Measurements from ENCODE around the gene RBL2.

Gene RBL2

GRCh38 chr16:53504665-53505064 is 70.4 kb downstream of the RBL2 start:
- Histone ChIP-seq H3K36me3 (ENCODE audit: insufficient read depth, insufficient read length, low read length) (no peaks in the 10 kb centered on the region), H3K9ac (ENCODE audit: insufficient read length, low read depth) (peak overlapping the region; percentile 87), H3K4me1 (ENCODE audit: insufficient read depth, insufficient read length) (peaks cover 8% of the 10 kb centered on the region), H3K4me3 (ENCODE audit: insufficient read length, low read depth) (peak overlapping the region; percentile 5), H3K27me3 (ENCODE audit: insufficient read depth, insufficient read length) (peaks cover 14% of the 10 kb centered on the region), H3K9me3 (ENCODE audit: insufficient read depth, low read length) (no peaks in the 10 kb centered on the region)
- no peak for DNase-seq (ENCODE audit: low read depth, low spot score)
- TF ChIP-seq ZNF274 (IDR thresholded peaks at IDR 0.05; ENCODE audit: low read depth, low read length) (no peak), YY1 (IDR thresholded peaks at IDR 0.05; ENCODE audit: insufficient read depth, insufficient read length) (no peak)

GRCh38 chr16:53506254-53506653 is 72.0 kb downstream of the RBL2 start:
- Histone ChIP-seq H3K9ac (ENCODE audit: insufficient read length, low read depth) (no peak overlapping the region), H3K9me3 (ENCODE audit: insufficient read depth, low read length) (no peaks in the 10 kb centered on the region), H3K36me3 (ENCODE audit: insufficient read depth, insufficient read length, low read length) (no peaks in the 10 kb centered on the region), H3K27me3 (ENCODE audit: insufficient read depth, insufficient read length) (peaks cover 14% of the 10 kb centered on the region), H3K4me3 (ENCODE audit: insufficient read length, low read depth) (no peak overlapping the region), H3K4me1 (ENCODE audit: insufficient read depth, insufficient read length) (peaks cover 6% of the 10 kb centered on the region)
- no peak for DNase-seq (ENCODE audit: low read depth, low spot score)
- no peak for TF ChIP-seq SUZ12 (IDR thresholded peaks at IDR 0.05; ENCODE audit: extremely low read depth, insufficient read depth, insufficient read length)
- TF ChIP-seq ZNF274 (IDR thresholded peaks at IDR 0.05; ENCODE audit: low read depth, low read length) = no peak
- no peak for TF ChIP-seq YY1 (IDR thresholded peaks at IDR 0.05; ENCODE audit: insufficient read depth, insufficient read length)

- Histone ChIP-seq H3K4me3 (ENCODE audit: insufficient read length, low read depth) (no peak overlapping the region), H3K36me3 (ENCODE audit: insufficient read depth, insufficient read length, low read length) (no peaks in the 10 kb centered on the region), H3K9me3 (ENCODE audit: insufficient read depth, low read length) (no peaks in the 10 kb centered on the region), H3K4me1 (ENCODE audit: insufficient read depth, insufficient read length) (peaks cover 6% of the 10 kb centered on the region), H3K27me3 (ENCODE audit: insufficient read depth, insufficient read length) (peaks cover 2% of the 10 kb centered on the region), H3K9ac (ENCODE audit: insufficient read length, low read depth) (no peak overlapping the region)
- DNase-seq (ENCODE audit: low read depth, low spot score) = no peak
- TF ChIP-seq ZNF274 (IDR thresholded peaks at IDR 0.05; ENCODE audit: low read depth, low read length) (no peak), SUZ12 (IDR thresholded peaks at IDR 0.05; ENCODE audit: extremely low read depth, insufficient read depth, insufficient read length) (no peak), YY1 (IDR thresholded peaks at IDR 0.05; ENCODE audit: insufficient read depth, insufficient read length) (no peak)
Observed at GRCh38 chr16:53507464-53508179, 73.4 kb downstream of the RBL2 start.

GRCh38 chr16:53509906-53510703 is 75.8 kb downstream of the RBL2 start:
- TF ChIP-seq ZNF274 (IDR thresholded peaks at IDR 0.05; ENCODE audit: low read depth, low read length) (no peak), YY1 (IDR thresholded peaks at IDR 0.05; ENCODE audit: insufficient read depth, insufficient read length) (no peak), SUZ12 (IDR thresholded peaks at IDR 0.05; ENCODE audit: extremely low read depth, insufficient read depth, insufficient read length) (no peak)
- Histone ChIP-seq H3K36me3 (ENCODE audit: insufficient read depth, insufficient read length, low read length) (no peaks in the 10 kb centered on the region), H3K9ac (ENCODE audit: insufficient read length, low read depth) (no peak overlapping the region), H3K9me3 (ENCODE audit: insufficient read depth, low read length) (peaks cover 11% of the 10 kb centered on the region; the same call in 1 of the 2 replicates), H3K27me3 (ENCODE audit: insufficient read depth, insufficient read length) (no peaks in the 10 kb centered on the region), H3K4me3 (ENCODE audit: insufficient read length, low read depth) (no peak overlapping the region), H3K4me1 (ENCODE audit: insufficient read depth, insufficient read length) (peaks cover 4% of the 10 kb centered on the region)
- DNase-seq (ENCODE audit: low read depth, low spot score) = peak; percentile 75

GRCh38 chr16:53510704-53511070 is 76.4 kb downstream of the RBL2 start:
- Histone ChIP-seq H3K4me3 (ENCODE audit: insufficient read length, low read depth) (no peak overlapping the region), H3K4me1 (ENCODE audit: insufficient read depth, insufficient read length) (peaks cover 4% of the 10 kb centered on the region), H3K36me3 (ENCODE audit: insufficient read depth, insufficient read length, low read length) (no peaks in the 10 kb centered on the region), H3K27me3 (ENCODE audit: insufficient read depth, insufficient read length) (no peaks in the 10 kb centered on the region), H3K9ac (ENCODE audit: insufficient read length, low read depth) (no peak overlapping the region), H3K9me3 (ENCODE audit: insufficient read depth, low read length) (peaks cover 11% of the 10 kb centered on the region; the same call in 1 of the 2 replicates)
- DNase-seq (ENCODE audit: low read depth, low spot score) = no peak
- no peak for TF ChIP-seq ZNF274 (IDR thresholded peaks at IDR 0.05; ENCODE audit: low read depth, low read length)
- TF ChIP-seq SUZ12 (IDR thresholded peaks at IDR 0.05; ENCODE audit: extremely low read depth, insufficient read depth, insufficient read length) = no peak
- TF ChIP-seq YY1 (IDR thresholded peaks at IDR 0.05; ENCODE audit: insufficient read depth, insufficient read length) = no peak

GRCh38 chr16:53511084-53511402 is 76.8 kb downstream of the RBL2 start:
- Histone ChIP-seq H3K4me1 (ENCODE audit: insufficient read depth, insufficient read length) (peaks cover 4% of the 10 kb centered on the region), H3K36me3 (ENCODE audit: insufficient read depth, insufficient read length, low read length) (no peaks in the 10 kb centered on the region), H3K27me3 (ENCODE audit: insufficient read depth, insufficient read length) (no peaks in the 10 kb centered on the region), H3K4me3 (ENCODE audit: insufficient read length, low read depth) (no peak overlapping the region), H3K9ac (ENCODE audit: insufficient read length, low read depth) (no peak overlapping the region), H3K9me3 (ENCODE audit: insufficient read depth, low read length) (peaks cover 11% of the 10 kb centered on the region; the same call in 1 of the 2 replicates)
- no peak for DNase-seq (ENCODE audit: low read depth, low spot score)
- TF ChIP-seq YY1 (IDR thresholded peaks at IDR 0.05; ENCODE audit: insufficient read depth, insufficient read length) (no peak), ZNF274 (IDR thresholded peaks at IDR 0.05; ENCODE audit: low read depth, low read length) (no peak), SUZ12 (IDR thresholded peaks at IDR 0.05; ENCODE audit: extremely low read depth, insufficient read depth, insufficient read length) (no peak)

All from NT2/D1 (cell line).